COLO668 (cell line): ENCODE data around the gene APLF.
"Not testable (repeated sequence)": the region's sequence is repeated elsewhere in the genome, so short reads cannot be mapped to it uniquely, and the experiment has no call there.

Experiments used
- DNase-seq: peaks from one replicate; lab custom pipeline; 2025; ENCODE audit not compliant: unreplicated experiment; lab: John Stamatoyannopoulos, UW

Gene APLF

DNA sequence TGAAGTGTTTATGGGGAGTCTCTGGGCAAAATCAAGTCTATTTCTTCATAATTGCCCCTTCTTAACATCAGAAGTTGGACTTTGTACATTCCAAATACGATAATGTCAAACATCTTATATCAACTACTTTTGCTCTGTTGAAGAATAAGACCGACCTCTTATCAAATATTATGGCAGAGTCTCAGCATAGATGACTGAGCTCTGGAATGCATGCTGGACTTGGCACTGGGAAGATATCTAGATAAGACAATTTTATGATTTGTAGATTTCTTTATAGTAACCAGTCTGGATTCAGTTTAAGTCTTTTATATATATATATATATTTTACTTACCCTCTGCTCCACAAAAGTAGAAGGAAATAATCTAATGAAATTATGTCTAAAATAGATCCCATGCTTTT lies 8.2 kb downstream of the APLF start:
- DNase-seq = no peak

DNA sequence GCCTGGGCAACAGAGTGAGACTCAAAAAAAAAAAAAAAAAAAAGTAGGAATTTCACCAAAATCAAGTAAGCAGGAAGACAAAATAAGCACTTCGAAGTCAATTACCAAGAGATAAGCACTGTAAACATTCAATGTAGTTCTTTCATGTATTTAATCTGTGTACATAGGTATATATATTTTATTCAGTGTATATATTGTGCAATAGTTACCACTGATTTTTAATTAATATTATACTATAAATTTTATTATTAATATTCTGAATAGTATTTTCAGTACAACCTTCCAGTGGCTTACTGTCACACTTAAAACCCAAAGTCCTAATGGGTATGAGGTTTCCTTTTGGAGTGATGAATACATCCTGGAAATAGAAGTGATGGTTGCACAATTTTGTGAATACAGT lies 9.1 kb downstream of the APLF start:
- no peak for DNase-seq

DNA sequence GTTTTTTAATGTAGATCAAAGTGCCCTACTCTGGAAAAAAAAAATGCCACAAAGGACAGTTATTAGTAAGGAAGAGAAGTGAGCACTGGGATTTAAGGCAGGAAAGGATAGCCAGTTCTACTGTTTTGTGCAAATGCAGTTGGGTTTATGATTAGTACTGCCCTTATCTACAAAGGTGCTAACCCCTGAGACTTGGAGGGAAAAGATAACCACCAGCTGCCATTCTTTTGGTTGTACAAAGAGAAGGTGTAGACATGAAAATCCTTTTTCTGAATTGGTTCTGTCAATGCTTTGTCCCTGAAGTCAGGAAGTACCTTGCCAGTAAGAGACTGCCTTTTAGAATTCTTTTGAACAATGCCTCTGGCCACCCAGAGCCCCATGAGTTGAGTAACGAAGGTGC lies 11.3 kb downstream of the APLF start:
- no peak for DNase-seq

DNA sequence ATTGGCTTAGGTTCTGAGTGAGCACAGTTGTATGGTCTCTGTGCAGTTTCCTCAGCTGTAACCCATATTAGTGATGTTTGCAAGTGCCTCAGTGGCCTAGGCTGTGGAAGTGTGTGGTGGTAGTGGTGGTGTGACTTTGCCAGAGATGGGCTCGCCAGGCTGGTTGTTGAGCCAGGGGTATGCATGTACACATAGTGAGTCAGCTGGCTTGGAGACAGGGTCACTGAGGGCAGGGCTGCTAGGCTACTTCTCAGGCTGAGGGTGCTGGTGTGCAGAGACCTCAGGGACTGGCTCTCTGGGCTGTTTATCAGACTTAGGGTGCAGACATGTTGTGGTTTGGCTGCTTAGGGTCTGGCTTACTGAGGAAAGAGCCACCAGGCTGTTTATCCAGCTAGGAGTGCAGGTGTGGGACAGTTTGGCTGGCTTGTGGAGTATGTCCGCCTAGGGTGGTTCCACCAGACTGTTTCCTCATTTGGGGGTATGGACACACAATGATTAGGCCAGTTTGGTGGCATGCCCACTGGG lies 15.0 kb downstream of the APLF start:
- DNase-seq = no peak

DNA sequence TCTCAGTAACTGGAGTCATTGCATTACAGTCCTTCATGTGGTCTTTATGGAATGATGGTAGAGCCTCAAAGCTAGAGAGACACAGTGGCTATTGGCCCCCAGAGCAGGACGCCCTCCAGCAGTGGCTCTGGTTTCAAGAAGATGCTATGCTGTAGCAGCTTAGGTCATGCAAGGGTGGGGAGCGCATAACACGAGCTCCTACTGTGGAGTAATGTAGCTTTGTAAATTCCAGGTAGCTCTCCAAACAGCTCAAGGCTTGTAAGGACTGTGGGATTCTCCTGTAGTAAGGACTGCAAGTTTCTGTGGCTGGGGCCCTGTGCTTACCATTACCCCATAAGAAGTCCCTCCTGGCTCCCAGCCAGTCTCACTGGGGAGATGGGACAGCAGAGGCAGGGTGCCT lies 15.6 kb downstream of the APLF start:
- no peak for DNase-seq

DNA sequence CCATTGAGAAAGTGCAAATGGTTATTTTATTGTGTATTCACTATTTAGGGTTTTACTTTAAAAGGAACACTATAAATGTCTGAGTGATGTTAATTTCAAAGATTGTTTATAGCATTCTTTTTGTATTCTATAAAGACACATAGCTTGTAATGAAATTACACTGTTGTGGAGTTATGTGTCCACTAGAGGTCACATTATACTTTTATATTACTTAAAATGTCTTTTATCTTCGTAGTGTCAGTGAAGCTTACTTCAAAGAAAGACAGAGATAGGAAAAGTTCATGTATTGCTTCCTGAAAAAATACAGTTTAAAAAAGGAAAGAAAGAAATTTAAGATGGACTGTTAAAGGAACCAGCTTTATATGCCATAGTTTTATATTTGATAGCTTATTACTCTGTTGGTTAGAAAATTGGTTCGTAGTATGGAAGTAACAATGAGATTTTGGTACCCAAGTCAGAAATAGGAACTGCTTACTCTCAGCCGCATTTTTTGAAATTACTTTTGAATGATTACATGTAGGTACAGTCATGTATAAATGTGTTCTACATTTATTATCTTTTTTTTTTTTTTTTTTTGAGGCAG lies 20.5 kb downstream of the APLF start:
- no peak for DNase-seq

DNA sequence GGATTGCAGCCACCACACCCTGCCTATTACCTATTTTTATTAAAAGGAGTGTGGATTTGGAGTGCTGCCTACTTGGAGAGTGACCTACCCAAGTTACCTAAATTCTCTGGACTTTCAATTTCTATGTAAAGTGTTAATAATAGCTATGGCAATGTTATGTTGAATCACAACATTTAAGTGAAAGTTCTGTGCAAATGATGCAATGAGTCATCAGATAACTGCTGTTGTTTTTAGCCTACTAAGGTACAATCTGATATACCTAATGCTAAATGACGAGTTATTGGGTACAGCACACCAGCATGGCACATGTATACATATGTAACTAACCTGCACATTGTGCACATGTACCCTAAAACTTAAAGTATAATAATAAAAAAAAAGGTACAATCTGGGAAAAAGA lies 21.2 kb downstream of the APLF start:
- DNase-seq = not testable (repeated sequence)

DNA sequence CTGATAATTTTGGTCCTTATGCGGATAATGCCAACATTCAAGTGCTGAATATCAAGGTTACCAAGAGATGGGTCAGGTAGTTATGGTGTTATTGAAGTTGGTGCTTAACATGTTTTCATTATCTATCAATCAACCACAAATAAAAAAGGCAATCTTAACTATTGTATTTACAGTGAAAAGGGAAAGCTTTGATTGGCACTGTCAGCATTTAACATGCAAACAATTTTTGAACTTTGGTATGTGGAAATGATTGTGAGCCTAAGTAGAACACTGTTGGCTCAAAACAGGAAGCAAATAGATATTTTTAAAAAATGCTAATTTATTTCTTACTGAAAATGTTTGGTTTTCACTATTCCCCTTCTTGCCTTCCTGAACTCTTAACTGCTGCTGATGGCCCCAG lies 21.9 kb downstream of the APLF start:
- no peak for DNase-seq

DNA sequence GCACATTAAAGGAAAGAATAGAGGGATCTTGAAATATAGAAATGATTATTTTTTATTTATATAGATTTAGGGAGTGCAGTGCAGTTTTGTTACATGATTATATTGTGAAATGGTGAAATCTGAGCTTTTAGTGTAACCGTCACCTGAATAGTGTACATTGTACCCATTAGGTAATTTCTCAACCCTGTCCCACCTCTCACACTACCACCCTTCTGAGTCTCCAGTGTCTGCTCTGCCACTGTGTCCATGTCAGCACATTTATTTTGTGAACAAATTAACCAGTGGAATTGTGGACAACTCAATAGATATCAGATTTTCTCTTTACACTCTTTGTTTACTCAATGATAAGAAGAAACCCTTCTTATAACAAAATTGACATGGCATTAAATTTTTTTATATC lies 24.2 kb downstream of the APLF start:
- DNase-seq = no peak

DNA sequence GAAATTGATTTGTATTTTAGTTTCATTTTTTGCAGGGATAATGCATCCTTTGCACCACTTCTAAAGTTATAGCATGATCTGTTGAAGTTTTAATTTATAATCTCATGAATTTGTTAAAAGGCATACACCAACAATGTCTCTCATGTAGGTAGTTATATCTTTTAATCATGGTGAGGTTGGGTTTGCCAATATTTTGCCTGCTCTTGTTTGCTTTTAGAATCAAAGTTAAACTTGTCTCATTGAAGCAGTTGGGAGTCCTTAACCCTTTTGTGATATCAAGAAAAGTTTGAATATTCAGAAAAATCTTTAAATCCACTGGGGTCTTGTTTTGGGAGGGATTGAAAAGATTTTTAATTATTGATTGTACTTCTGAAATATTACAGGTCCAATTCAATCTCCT lies 31.7 kb downstream of the APLF start:
- no peak for DNase-seq

DNA sequence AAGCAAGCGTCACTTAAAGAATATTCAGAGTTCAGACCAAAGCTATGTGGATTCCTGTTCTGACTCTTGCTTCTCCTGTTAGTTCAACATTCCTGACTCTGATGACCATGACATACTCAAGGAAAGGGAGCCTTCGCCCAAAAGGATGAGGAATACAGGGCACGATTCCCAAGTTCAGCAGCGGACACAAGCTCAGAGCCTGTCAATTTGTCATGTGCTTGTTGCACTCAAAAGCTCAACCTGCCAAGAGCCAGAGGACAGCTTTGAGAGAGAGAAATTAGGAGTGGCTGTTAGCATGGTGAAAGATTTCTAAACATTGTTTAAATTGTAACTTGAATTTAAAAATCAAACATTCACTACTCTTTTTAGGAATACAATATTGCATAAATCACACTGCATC lies 33.3 kb downstream of the APLF start:
- DNase-seq = no peak

DNA sequence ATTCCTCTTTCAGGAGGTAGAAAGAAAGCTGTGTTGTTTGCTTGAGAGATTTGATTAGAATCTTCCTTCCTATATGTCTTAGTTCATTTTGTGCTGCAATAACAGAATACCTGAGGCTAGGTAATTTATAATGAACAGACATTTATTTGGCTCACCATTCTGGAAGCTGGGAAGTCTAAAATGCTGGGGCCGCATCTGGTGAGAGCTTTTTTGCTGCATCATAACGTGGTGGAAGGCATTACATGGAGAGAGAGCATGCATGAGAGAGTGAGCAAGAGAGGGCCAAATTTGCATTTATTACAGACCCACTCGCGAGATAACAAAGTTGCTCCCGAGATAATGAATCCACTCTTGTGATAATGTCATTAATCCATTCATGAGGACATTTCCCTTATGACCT lies 34.4 kb downstream of the APLF start:
- no peak for DNase-seq

DNA sequence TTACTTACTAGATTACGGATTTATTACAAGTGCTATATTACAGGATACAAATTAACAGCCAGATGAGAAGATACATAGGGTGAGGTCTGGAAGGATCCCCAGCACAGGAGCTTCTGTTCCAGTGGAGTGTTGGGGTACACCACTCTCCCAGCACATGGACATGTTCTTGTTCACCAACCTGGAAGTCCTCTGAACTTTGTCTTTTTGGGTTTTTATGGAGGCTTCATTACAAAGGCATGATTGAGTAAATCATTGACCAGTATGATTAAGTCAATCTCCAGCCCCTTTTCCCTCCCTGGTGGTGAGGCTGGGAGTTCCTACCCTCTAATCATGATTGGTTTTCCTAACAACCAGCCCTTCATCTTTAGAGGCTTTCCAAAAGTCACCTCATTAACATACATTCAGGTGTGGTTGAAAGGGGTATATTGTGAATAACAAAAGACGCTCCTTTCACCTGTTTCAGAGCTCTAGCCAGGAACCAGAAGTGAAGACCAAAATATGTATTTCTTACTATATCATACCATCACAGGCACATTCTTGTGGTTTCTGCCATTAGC lies 38.3 kb downstream of the APLF start:
- DNase-seq = no peak

DNA sequence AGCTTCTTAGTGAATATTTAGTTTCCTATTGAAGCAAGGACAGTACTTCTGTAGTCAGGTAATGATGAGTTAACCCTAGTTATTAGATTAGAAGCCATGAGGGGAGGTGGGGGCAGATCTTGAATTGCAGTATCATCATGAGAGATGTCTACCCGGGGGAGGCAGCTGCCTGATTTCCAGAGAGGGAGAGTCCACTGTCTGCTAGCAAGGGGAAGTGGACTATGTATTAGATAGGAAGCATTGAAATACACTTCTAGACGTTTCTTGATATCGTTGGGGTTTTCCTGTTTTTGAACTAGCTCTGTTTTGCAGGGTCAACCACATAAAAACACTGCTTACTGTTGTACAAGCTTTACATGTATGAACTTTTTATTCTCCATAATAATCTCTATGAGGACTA lies 38.8 kb downstream of the APLF start:
- no peak for DNase-seq

DNA sequence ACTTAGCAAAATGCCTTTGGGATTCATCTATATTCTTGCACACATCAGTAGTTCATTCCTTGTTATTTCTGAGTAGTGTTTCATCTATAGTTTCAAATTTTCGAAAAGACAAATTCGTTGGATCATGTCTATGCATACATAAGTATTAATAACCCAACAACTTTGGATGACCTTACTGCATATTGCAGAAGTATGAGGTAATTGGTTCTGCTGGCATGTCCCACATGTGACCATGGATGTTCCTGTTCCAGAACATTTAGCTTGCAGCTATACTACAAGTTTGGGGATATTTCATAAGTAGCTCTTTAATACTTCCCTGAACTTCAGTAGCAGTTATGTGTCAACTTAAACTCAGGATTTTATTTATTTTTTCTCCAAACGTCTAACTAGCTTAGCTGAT lies 44.9 kb downstream of the APLF start:
- DNase-seq = no peak

DNA sequence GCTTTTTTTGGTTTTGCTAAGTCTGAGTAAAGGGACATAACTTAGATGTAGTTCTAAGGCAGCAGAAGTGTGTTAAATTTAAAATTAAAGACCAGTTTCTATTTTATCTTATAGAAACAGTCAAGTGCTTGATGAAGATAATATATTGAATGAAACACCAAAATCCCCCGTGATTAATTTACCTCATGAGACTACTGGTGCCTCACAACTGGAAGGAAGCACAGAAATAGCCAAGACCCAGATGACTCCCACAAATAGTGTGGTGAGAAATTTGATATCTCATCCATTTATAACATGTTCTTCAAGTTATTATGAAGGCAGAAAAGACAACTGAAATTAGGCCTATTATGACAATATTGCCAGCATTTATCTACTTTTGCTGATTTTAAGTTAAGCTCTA lies 45.6 kb downstream of the APLF start:
- no peak for DNase-seq

DNA sequence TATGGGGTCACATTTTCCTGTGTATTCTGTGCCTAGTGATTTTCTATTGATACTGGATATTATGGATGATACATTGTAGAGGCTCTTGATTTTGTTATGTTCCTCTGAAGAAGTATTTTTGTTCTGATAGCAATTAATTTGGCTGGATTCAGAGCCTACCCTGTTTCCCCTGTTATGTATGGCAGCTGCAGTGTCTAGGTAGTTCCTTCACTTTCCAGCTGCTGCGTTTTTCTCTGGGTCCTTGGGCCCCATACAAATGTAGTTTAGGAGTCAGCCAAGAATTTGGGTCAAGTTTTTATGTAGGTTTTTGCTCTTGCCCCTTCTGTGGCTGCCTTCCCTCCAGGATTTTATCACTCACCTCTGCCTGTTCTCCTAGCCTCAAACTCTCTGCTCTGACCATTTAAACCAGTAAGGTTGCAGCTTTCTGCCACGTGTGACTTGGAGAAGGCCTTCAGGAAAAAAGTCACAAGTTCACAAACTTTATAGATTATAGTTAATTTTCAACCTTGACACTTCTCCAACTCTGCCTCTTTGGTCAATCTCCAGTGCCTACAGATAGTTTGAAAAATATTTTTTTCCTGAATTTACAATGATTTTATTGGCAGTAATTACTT lies 47.0 kb downstream of the APLF start:
- DNase-seq = no peak

DNA sequence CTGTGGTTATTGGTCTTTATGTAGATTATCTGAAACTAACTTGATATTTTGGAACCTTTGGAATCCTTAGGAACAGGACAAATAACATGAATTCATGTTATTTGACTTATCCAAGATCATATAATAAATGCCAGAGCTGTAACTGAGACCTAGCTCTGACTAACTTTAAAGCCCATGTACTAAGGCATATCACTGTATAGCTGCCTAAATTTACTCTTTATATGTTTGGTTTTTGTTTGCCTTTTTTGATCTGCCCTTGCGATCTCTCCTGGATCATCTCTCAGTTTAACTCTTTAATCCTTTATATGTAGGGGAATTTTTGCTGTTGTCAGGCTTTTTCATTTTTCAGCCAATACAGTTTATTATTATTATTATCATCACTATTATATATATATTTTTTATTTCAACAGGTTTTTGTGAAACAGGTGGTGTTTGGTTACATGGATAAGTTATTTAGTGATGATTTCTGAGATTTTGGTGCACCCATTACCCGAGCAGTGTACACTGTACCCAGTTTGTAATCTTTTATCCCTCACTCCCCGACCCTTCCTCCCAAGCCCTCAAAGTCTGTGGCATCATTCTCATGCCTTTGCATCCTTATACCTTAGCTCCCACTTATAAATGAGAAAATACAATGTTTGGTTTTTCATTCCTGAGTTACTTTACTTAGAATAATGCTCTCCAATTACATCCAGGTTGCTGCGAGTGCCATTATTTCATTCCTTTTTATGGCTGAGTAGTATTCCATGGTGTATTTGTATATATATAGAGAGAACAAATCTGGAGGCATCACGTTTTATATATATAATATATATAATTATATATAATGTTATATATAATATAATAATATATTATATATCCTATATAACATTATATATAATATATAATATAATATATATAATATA lies 48.9 kb downstream of the APLF start:
- DNase-seq = no peak

DNA sequence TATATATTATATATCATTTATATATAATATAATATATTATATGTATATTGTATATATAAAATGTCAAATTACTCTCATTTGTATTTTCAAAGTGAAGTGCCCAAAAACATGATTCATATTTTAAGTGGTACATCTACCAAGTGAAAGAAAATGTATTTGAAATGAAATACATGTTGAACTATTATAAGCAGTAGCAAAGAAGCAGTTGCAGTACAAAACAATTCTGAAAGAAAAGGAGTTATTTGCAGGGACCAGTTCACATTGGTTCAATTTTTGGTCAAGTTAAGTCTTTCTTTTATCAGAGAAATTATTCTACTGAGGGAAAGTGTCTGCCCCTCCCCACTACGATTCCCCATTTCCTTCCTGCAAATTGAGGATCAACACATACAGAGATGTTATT lies 51.9 kb downstream of the APLF start:
- DNase-seq = no peak

DNA sequence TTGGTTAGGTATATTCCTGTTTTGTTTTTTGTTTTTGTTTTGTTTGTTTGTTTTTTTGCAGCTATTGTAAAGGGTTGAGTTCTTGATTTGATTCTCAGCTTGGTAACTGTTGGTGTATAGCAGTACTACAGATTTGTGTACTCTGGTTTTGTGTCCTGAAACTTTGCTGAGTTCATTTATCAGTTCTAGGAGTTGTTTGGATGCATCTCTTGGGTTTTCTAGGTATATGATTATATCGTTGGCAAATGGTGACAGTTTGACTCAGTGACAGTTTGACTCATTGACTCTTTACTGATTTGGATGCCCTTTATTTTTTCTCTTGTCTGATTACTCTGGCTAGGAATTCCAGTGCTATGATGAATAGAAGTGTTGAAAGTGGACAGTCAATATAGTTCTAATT lies 53.7 kb downstream of the APLF start:
- no peak for DNase-seq

DNA sequence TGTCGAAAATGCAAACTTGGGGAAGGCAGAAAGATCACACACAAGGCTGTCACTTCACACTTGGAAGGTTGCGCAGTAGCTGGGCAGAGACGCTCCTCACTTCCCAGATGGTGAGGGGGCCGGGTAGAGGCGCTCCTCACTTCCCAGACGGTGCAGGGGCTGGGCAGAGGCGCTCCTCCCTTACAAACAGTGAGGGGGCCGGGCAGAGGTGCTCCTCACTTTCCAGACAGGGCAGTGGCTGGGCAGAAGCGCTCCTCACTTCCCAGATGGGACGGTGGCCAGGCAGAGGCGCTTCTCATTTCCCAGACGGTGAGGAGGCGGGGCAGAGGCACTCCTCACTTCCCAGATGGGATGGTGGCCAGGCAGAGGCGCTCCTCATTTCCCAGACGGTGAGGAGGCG lies 59.6 kb downstream of the APLF start:
- not testable (repeated sequence) for DNase-seq
